AG09309 (cell line): Measurements from ENCODE around the gene ADAMTS4.

Experiments
- DNase-seq: peaks from one replicate; pipeline ENCODE4 v3.0.0-alpha.2; 2010; ENCODE audit warnings: low read depth
- H3K4me3 ChIP-seq: 2 replicates; pipeline ENCODE4 v1.5.1; 2011; ENCODE audit warnings: mild to moderate bottlenecking, low read depth, low read length, moderate library complexity; ENCODE audit not compliant: control insufficient read depth
- TF ChIP-seq, protein P1 (sequence below): IDR thresholded peaks from 2 replicates; pipeline ENCODE4 v1.5.1; 2011; ENCODE audit warnings: mild to moderate bottlenecking, low read depth, low read length, inconsistent platforms; ENCODE audit not compliant: insufficient read depth, control insufficient read depth; ENCODE audit errors: missing control alignments

Gene ADAMTS4

DNA sequence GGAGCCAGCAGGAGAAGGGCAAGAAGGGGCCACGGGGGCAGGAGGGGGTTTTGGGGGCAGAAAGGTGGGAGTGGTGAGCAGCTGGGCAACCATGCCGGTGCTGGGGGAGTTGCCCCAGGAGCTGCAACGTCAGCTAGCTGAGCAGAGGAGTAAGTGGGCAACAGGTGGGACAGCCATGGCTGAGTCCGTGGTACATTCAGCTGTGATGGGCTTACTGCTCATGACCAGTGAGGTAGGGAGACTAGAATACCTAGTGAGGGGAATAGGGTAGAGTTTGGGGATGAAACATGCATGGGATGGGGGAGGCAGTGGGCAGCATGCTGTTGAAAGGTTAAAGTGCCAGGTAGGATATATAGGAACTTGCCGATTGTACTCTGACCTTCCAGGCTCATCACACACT lies 37.2 kb downstream of the ADAMTS4 start:
- no peak for DNase-seq
- TF ChIP-seq, protein P1, sequence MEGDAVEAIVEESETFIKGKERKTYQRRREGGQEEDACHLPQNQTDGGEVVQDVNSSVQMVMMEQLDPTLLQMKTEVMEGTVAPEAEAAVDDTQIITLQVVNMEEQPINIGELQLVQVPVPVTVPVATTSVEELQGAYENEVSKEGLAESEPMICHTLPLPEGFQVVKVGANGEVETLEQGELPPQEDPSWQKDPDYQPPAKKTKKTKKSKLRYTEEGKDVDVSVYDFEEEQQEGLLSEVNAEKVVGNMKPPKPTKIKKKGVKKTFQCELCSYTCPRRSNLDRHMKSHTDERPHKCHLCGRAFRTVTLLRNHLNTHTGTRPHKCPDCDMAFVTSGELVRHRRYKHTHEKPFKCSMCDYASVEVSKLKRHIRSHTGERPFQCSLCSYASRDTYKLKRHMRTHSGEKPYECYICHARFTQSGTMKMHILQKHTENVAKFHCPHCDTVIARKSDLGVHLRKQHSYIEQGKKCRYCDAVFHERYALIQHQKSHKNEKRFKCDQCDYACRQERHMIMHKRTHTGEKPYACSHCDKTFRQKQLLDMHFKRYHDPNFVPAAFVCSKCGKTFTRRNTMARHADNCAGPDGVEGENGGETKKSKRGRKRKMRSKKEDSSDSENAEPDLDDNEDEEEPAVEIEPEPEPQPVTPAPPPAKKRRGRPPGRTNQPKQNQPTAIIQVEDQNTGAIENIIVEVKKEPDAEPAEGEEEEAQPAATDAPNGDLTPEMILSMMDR = no peak
- no peak overlapping the region for H3K4me3 ChIP-seq

DNA sequence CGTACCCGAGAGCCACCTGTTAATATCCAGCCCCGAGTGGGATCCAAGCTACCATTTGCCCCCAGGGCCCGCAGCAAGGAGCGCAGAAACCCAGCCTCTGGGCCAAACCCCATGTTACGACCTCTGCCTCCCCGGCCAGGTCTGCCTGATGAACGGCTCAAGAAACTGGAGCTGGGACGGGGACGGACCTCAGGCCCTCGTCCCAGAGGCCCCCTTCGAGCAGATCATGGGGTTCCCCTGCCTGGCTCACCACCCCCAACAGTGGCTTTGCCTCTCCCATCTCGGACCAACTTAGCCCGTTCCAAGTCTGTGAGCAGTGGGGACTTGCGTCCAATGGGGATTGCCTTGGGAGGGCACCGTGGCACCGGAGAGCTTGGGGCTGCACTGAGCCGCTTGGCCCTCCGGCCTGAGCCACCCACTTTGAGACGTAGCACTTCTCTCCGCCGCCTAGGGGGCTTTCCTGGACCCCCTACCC lies 38.1 kb downstream of the ADAMTS4 start:
- no peak overlapping the region for H3K4me3 ChIP-seq
- no peak for DNase-seq
- TF ChIP-seq, protein P1 = no peak

- TF ChIP-seq, protein P1 = no peak
- DNase-seq = no peak
- H3K4me3 ChIP-seq = peak overlapping the region; percentile 92
These were observed 39.0 kb downstream of the ADAMTS4 start for GRCh38 chr1:161159913-161160243.

DNA sequence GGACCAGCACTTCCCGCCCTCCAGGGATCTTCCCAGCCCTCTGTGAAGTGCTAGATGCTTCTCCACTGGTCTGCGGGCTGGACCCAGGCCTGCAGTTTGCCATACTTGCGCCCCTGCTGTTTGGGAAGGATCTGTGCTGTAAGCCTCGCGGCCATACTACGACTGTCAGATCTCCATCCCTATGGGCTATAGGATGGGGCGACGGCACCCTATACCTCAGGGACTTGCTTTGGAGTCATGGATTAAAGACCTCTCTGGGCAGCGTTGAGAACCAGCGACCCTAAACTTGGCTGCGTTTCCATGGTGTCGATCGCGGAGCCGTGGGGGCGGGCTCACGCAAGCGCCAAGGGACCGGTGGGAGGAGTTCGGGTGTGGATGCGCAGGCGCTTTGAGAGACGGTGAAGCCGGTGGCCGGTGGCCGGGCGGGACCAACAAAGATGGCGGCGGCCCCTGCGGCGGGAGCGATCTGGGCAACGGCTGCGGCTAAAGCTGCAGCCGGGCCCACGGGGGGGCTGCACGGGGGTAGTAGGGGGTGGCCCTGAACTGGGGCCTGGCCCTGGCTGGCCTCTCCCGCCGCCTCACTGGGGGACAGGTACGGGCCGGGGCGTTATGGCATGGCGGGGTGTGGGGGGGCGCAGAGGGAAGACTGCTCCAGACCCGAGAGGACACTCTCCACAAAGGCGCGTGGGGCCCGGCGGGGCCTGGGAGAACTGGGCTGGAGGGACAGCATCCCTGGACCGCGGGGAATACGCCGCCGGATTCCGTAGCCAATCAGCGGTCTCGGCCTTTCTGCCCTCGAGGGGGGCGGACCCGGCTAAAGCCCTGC lies 39.6 kb downstream of the ADAMTS4 start, which contains the start of gene USP21:
USP21 (plus strand) TSS at position 414 of the 826 bp plus-strand sequence. CDS start 1,141 bp downstream, outside the sequence.
- DNase-seq = no peak

GRCh38 chr1:161158316-161159010 lies 40.4 kb downstream of the ADAMTS4 start:
- no peak for DNase-seq
- H3K4me3 ChIP-seq = no peak overlapping the region; the same call in 1 of the 2 replicates
- TF ChIP-seq, protein P1 = no peak

More for the DNA sequence above, 39.6 kb downstream of the ADAMTS4 start, which contains the start of gene USP21:
- peak within 1 kb of the TSS; percentile 92 for H3K4me3 ChIP-seq
- TF ChIP-seq, protein P1 = peak; percentile 49

DNA sequence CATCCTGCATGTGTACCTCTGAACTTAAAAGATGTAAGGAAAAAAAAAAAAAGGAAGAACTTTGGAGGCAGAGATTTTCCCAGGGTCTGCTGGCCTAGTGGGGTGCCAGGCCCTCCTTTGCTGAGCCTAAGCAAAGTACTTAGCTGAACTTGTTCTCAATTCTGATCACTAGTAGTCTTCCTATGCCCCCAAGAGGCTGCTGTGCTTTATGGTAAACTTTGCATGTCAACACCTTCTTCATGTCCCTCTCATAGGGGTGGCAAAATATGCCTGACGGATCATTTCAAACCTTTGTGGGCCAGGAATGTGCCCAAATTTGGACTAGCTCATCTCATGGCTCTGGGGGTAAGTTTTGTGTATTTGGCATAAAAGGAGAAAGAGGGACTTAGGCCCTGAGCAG lies 41.0 kb downstream of the ADAMTS4 start:
- TF ChIP-seq, protein P1 = no peak
- H3K4me3 ChIP-seq = no peak overlapping the region
- no peak for DNase-seq
